GM21528 (cell line): ENCODE measurements around the gene STMN1.
A peak's percentile ranks its signal among the peaks of the same experiment; 100 is the strongest.

Experiments
- ATAC-seq: cut with Tn5 transposase; IDR thresholded peaks from one replicate; pipeline ENCODE4 v1.9.1; 2021; ENCODE audit warnings: mild to moderate bottlenecking, moderate library complexity; ENCODE audit not compliant: unreplicated experiment, low FRiP score

Gene STMN1

GRCh38 chr1:25896266-25896665 lies 10.0 kb downstream of the STMN1 start:
- ATAC-seq, result no peak

- ATAC-seq, result peak; percentile 86
Observed at GRCh38 chr1:25895365-25895990, 10.7 kb downstream of the STMN1 start.

GRCh38 chr1:25893116-25893515 lies 13.1 kb downstream of the STMN1 start:
- ATAC-seq, result no peak

GRCh38 chr1:25891606-25892005 lies 14.6 kb downstream of the STMN1 start:
- no peak for ATAC-seq

GRCh38 chr1:25890239-25891034 lies 15.8 kb downstream of the STMN1 start:
- ATAC-seq, result no peak

- ATAC-seq, result no peak
Observed at GRCh38 chr1:25889470-25889869, 16.7 kb downstream of the STMN1 start.

- ATAC-seq, result no peak
Observed at GRCh38 chr1:25888426-25888987, 17.7 kb downstream of the STMN1 start.

- no peak for ATAC-seq
Observed at GRCh38 chr1:25885602-25886001, 20.6 kb downstream of the STMN1 start.

- ATAC-seq, result no peak
Observed at GRCh38 chr1:25881266-25881665, 25.0 kb downstream of the STMN1 start.

- ATAC-seq, result no peak
Observed at GRCh38 chr1:25880518-25880917, 25.7 kb downstream of the STMN1 start.

GRCh38 chr1:25879675-25880074 lies 26.5 kb downstream of the STMN1 start:
- ATAC-seq, result no peak

GRCh38 chr1:25878690-25879089 lies 27.5 kb downstream of the STMN1 start:
- ATAC-seq, result no peak

GRCh38 chr1:25877155-25877554 lies 29.1 kb downstream of the STMN1 start:
- no peak for ATAC-seq

- ATAC-seq, result no peak
Observed at GRCh38 chr1:25876693-25877077, 29.5 kb downstream of the STMN1 start.

GRCh38 chr1:25875856-25876692 lies 30.1 kb downstream of the STMN1 start:
- ATAC-seq, result no peak

- no peak for ATAC-seq
Observed at GRCh38 chr1:25875154-25875855, 30.9 kb downstream of the STMN1 start, which contains the start of gene PAQR7. Gene PAQR7, minus strand, starts transcription at chr1:25875708. Its CDS starts 11,869 bp downstream, at chr1:25863839.

- no peak for ATAC-seq
Observed at GRCh38 chr1:25874635-25875153, 31.5 kb downstream of the STMN1 start.

- ATAC-seq, result no peak
Observed at GRCh38 chr1:25874209-25874608, 32.0 kb downstream of the STMN1 start.

GRCh38 chr1:25873120-25873519 lies 33.1 kb downstream of the STMN1 start:
- no peak for ATAC-seq

GRCh38 chr1:25872713-25873112 lies 33.5 kb downstream of the STMN1 start:
- ATAC-seq, result no peak
